H1 (cell line): ENCODE measurements around the gene PLA2G2E. TPM values are rescaled to one million over a fixed set of nuclear protein-coding genes. Genes with fewer than 3 reads are reported as not detected.

ENCODE experiments used
- CTCF ChIA-PET: fragments of 300-600 bp; sonication (Branson Sonifier 250); formaldehyde crosslinking; loops from one replicate; lab custom pipeline; 2021; ENCODE audit not compliant: partially characterized antibody; lab: Charles Lee
- POLR2A ChIA-PET: fragments of 300-600 bp; sonication (Branson Sonifier 250); formaldehyde crosslinking; loops from one replicate; lab custom pipeline; 2021; ENCODE audit warnings: inconsistent platforms; ENCODE audit not compliant: partially characterized antibody; lab: Charles Lee
- DNase-seq, 2 experiments: peaks; one replicate each; pipeline versions ENCODE4 v3.0.0 to v3.0.0-alpha.2; 2010 to 2022; ENCODE audit warnings: low spot score in 2 of 2, low read depth in 1 of 2, mixed read lengths in 1 of 2
- FAIRE-seq: peaks from 2 replicates; lab custom pipeline; 2011; peaks lifted over from hg19 to GRCh38; lab: Jason Lieb, UNC
- H2AFZ ChIP-seq: 2 replicates; pipeline ENCODE4 v1.8.1; 2012; ENCODE audit warnings: low read length, inconsistent platforms
- H2AK5ac ChIP-seq: 2 replicates; pipeline ENCODE4 v1.6.1; 2013; ENCODE audit warnings: low read depth, low read length
- H2BK120ac ChIP-seq: replicated peaks from 2 replicates; pipeline ENCODE3; 2013; ENCODE audit warnings: low read depth, low read length, inconsistent platforms
- H2BK12ac ChIP-seq: 2 replicates; pipeline ENCODE4 v1.6.1; 2013; ENCODE audit warnings: low read depth, low read length
- H2BK15ac ChIP-seq: 2 replicates; pipeline ENCODE4 v1.6.1; 2013; ENCODE audit warnings: low read length
- H2BK20ac ChIP-seq: 2 replicates; pipeline ENCODE4 v1.6.1; 2013; ENCODE audit warnings: low read length
- H2BK5ac ChIP-seq: 2 replicates; pipeline ENCODE4 v1.6.1; 2013; ENCODE audit warnings: low read depth, low read length
- H3K14ac ChIP-seq: 2 replicates; pipeline ENCODE4 v1.6.1; 2013; ENCODE audit warnings: inconsistent platforms; ENCODE audit not compliant: insufficient read length
- H3K18ac ChIP-seq: 2 replicates; pipeline ENCODE4 v1.6.1; 2013; ENCODE audit warnings: low read length; ENCODE audit errors: extremely low read depth
- H3K23ac ChIP-seq: 2 replicates; pipeline ENCODE4 v1.6.1; 2013; ENCODE audit warnings: inconsistent platforms; ENCODE audit not compliant: insufficient read length
- H3K23me2 ChIP-seq: 2 replicates; pipeline ENCODE4 v1.6.1; 2013; ENCODE audit warnings: low read depth, low read length
- H3K27ac ChIP-seq: 2 replicates; pipeline ENCODE4 v1.6.1; 2011; ENCODE audit warnings: low read depth, low read length, inconsistent platforms
- H3K27me3 ChIP-seq, 4 experiments: replicated peaks in 1 of 4; 1 replicate in 1 of 4; 2 replicates in 3 of 4; pipeline versions ENCODE4 v1.6.1 to v1.8.1; 2011 to 2013; ENCODE audit warnings: low read length in 3 of 4, mild to moderate bottlenecking in 3 of 4, inconsistent platforms in 2 of 4, mixed read lengths in 2 of 4, moderate library complexity in 1 of 4; ENCODE audit not compliant: control insufficient read depth in 3 of 4, insufficient read depth in 3 of 4; ENCODE audit errors: extremely low read depth in 1 of 4
- H3K36me3 ChIP-seq, 4 experiments: 2 replicates each; pipeline versions ENCODE4 v1.6.1 to v1.8.1; 2011 to 2013; ENCODE audit warnings: mild to moderate bottlenecking in 4 of 4, low read length in 3 of 4, moderate library complexity in 2 of 4, control low read depth in 1 of 4, inconsistent platforms in 1 of 4; ENCODE audit not compliant: insufficient read depth in 4 of 4, control insufficient read depth in 2 of 4
- H3K4ac ChIP-seq: replicated peaks from 2 replicates; pipeline ENCODE3; 2013; ENCODE audit warnings: low read length, low read depth, mixed read lengths, inconsistent platforms; ENCODE audit not compliant: insufficient read length
- H3K4me1 ChIP-seq, 4 experiments: replicated peaks in 1 of 4; 1 replicate in 1 of 4; 2 replicates in 3 of 4; pipeline versions ENCODE4 v1.6.1 to v1.8.1; 2011 to 2013; ENCODE audit warnings: low read length in 3 of 4, inconsistent platforms in 2 of 4, mixed read lengths in 1 of 4; ENCODE audit not compliant: insufficient read depth in 4 of 4, control insufficient read depth in 3 of 4
- H3K4me2 ChIP-seq, 2 experiments: 2 replicates each; pipeline versions ENCODE4 v1.6.1 to v1.8.1; 2011 to 2013; ENCODE audit warnings: low read depth in 2 of 2, low read length in 2 of 2, control low read depth in 1 of 2, inconsistent platforms in 1 of 2, mild to moderate bottlenecking in 1 of 2; ENCODE audit not compliant: insufficient read depth in 1 of 2
- H3K4me3 ChIP-seq, 4 experiments: fragments of 200-600, 300-600 bp in 1 of 4; sonication (generic), shearing (Covaris generic), sonication (Bioruptor Twin) in 1 of 4; 2 replicates each; pipeline versions ENCODE4 v1.5.1 to v1.8.1; 2011 to 2016; ENCODE audit warnings: low read length in 4 of 4, low read depth in 3 of 4, control low read depth in 2 of 4, inconsistent platforms in 2 of 4, mild to moderate bottlenecking in 2 of 4, mixed read lengths in 1 of 4, moderate library complexity in 1 of 4; ENCODE audit not compliant: insufficient read depth in 2 of 4; ENCODE audit errors: extremely low read depth in 1 of 4
- H3K56ac ChIP-seq: replicated peaks from 2 replicates; pipeline ENCODE3; 2013; ENCODE audit warnings: low read depth, mild to moderate bottlenecking, mixed read lengths, low read length, inconsistent platforms; ENCODE audit not compliant: insufficient read length
- H3K79me1 ChIP-seq: 2 replicates; pipeline ENCODE4 v1.6.1; 2013; ENCODE audit warnings: low read depth, low read length, control low read depth
- H3K79me2 ChIP-seq, 2 experiments: 2 replicates each; pipeline versions ENCODE4 v1.6.1 to v1.8.1; 2012 to 2013; ENCODE audit warnings: low read length in 2 of 2, mild to moderate bottlenecking in 2 of 2, inconsistent platforms in 1 of 2; ENCODE audit not compliant: insufficient read depth in 2 of 2, control insufficient read depth in 1 of 2
- H3K9ac ChIP-seq, 4 experiments: replicated peaks in 1 of 4; 1 replicate in 1 of 4; 2 replicates in 3 of 4; pipeline versions ENCODE4 v1.6.1 to v1.8.1; 2011 to 2013; ENCODE audit warnings: low read depth in 3 of 4, low read length in 3 of 4, control low read depth in 2 of 4, mild to moderate bottlenecking in 2 of 4, moderate library complexity in 2 of 4, inconsistent platforms in 1 of 4; ENCODE audit errors: extremely low read depth in 1 of 4
- H3K9me3 ChIP-seq, 2 experiments: 2 replicates each; pipeline versions ENCODE4 v1.6.1 to v1.8.1; 2012 to 2013; ENCODE audit warnings: mild to moderate bottlenecking in 2 of 2, moderate library complexity in 2 of 2, control low read depth in 1 of 2, inconsistent platforms in 1 of 2, low read depth in 1 of 2, low read length in 1 of 2, mixed read lengths in 1 of 2; ENCODE audit not compliant: insufficient read depth in 2 of 2
- H4K20me1 ChIP-seq, 2 experiments: replicated peaks in 1 of 2; 2 replicates each; pipeline versions ENCODE3 to v1.8.1; 2011 to 2013; ENCODE audit warnings: inconsistent platforms in 2 of 2, low read length in 2 of 2, mild to moderate bottlenecking in 1 of 2; ENCODE audit not compliant: insufficient read depth in 2 of 2, control insufficient read depth in 1 of 2
- H4K5ac ChIP-seq: 2 replicates; pipeline ENCODE4 v1.6.1; 2013; ENCODE audit warnings: low read length, low read depth, mixed read lengths, inconsistent platforms; ENCODE audit not compliant: insufficient read length
- H4K8ac ChIP-seq: 2 replicates; pipeline ENCODE4 v1.8.0; 2013; ENCODE audit warnings: mild to moderate bottlenecking, moderate library complexity, low read length, inconsistent platforms; ENCODE audit not compliant: insufficient read depth; ENCODE audit errors: extremely low read depth
- H4K91ac ChIP-seq: replicated peaks from 2 replicates; pipeline ENCODE3; 2013; ENCODE audit warnings: low read length, mixed read lengths, inconsistent platforms; ENCODE audit not compliant: insufficient read length
- CTCF ChIP-seq, 3 experiments: IDR thresholded peaks; 1 replicate in 2 of 3; 2 replicates in 1 of 3; pipeline versions ENCODE4 v1.5.1 to v1.6.1; 2011; ENCODE audit warnings: low read length in 3 of 3, mild to moderate bottlenecking in 3 of 3, inconsistent platforms in 2 of 3, low read depth in 1 of 3, moderate library complexity in 1 of 3; ENCODE audit not compliant: insufficient read depth in 1 of 3; ENCODE audit errors: control extremely low read depth in 1 of 3
- FOSL1 ChIP-seq: IDR thresholded peaks from 2 replicates; pipeline ENCODE4 v1.6.1; 2011; ENCODE audit warnings: mild to moderate bottlenecking, low read depth, low read length, moderate library complexity; ENCODE audit not compliant: insufficient read depth
- GTF2F1 ChIP-seq: IDR thresholded peaks from 2 replicates; pipeline ENCODE4 v1.6.1; 2012; ENCODE audit warnings: low read depth, low read length, improper control_type of control experiment, borderline replicate concordance
- JUN ChIP-seq: IDR thresholded peaks from 2 replicates; pipeline ENCODE4 v1.6.1; 2011; ENCODE audit warnings: low read depth, mild to moderate bottlenecking, improper control_type of control experiment, low read length
- KDM1A ChIP-seq: fragments of 200-600, 300-600 bp; sonication (generic); IDR thresholded peaks from 2 replicates; pipeline ENCODE4 v1.7.1; 2016; ENCODE audit warnings: mild to moderate bottlenecking, low read length, borderline replicate concordance
- KDM4A ChIP-seq: IDR thresholded peaks from one replicate; pipeline ENCODE4 v1.7.1; 2012; ENCODE audit warnings: low read depth, mild to moderate bottlenecking, moderate library complexity, low read length, inconsistent platforms; ENCODE audit not compliant: severe bottlenecking
- PHF8 ChIP-seq: fragments of 200-600 bp; sonication (generic); conservative IDR thresholded peaks from 2 replicates; pipeline ENCODE4 v1.7.1; 2012; ENCODE audit warnings: low read depth, mild to moderate bottlenecking, inconsistent platforms, low read length, moderate library complexity
- SP1 ChIP-seq: IDR thresholded peaks from 2 replicates; pipeline ENCODE4 v1.6.1; 2011; ENCODE audit warnings: low read depth, low read length
- TCF12 ChIP-seq: IDR thresholded peaks from 2 replicates; pipeline ENCODE4 v1.6.1; 2011; ENCODE audit warnings: low read depth, mild to moderate bottlenecking, low read length
- USF2 ChIP-seq: IDR thresholded peaks from 2 replicates; pipeline ENCODE4 v1.6.1; 2011; ENCODE audit warnings: low read length, improper control_type of control experiment
- WGBS, 2 experiments: shearing (Covaris generic) in 1 of 2; methylation state at CpG; one replicate each; pipeline versions ENCODE4 v1.1.6 to v1.1.7; 2013 to 2015; ENCODE audit warnings: low lambda C conversion rate in 2 of 2, mixed read lengths in 2 of 2, inconsistent platforms in 1 of 2, low coverage in 1 of 2, missing lambda C conversion rate in 1 of 2; ENCODE audit not compliant: insufficient replicate concordance in 2 of 2, insufficient coverage in 1 of 2, insufficient read length in 1 of 2; ENCODE audit errors: extremely low coverage in 1 of 2, missing lambda C conversion rate in 1 of 2; 5-methylcytosine and 5-hydroxymethylcytosine counted together
- polyA plus RNA-seq, 7 experiments: library from polyadenylated mRNA; depleted of rRNA in 3 of 7; stranded (reverse) in 5 of 7; unstranded in 2 of 7; fragments of >200 nt in 5 of 7; fragments of 200-250 nt in 2 of 7; gene quantifications; 1 replicate in 5 of 7; 2 replicates in 1 of 7; 4 replicates in 1 of 7; pipeline versions ENCODE4 v1.2.1 to v1.2.3, GENCODE V29; 2011 to 2013; ENCODE audit warnings: missing spikeins in 2 of 7, mixed read lengths in 2 of 7
- total RNA-seq: library from RNA; stranded (reverse); fragmentation: NEBNext Ultra II Directional; extraction: Animal tissue kit (Norgen Biotek cat#: 25700); gene quantifications from 2 replicates; pipeline ENCODE4 v1.2.1, GENCODE V29; 2021

Gene PLA2G2E
- total and polyA plus RNA-seq, 2 of the 8 experiments (the other 6 are each of a cell fraction or from before 2014, with no cell fraction given), result not detected

DNA sequence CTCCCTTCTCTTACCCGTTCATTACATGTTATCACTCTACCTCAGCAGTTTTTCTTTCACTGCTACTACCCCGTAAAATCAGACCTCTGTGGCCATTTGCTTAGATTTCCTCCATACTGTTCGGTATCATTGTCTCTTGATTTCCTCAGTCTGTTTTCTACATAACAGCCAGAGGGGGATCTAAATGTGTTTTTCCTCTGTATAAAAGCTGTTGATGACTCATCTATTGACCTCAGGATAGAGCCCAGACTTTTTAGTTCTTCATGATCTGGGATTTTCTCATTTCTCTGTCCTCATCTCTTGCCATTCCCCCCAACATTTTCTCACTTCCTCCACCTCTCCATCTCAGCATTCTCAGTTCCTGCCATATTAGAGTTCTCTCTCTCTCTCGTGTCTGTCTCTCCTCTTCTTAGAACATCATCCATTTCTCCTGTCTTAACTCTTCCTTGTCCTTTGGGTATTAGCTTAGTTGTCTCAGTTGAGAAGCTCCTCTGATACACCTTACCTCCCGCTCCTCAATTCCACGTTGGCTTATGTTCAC lies 30.7 kb downstream of the PLA2G2E start:
- ChIA-PET POLR2A (no interaction called here), CTCF (no interaction called here)
- Histone ChIP-seq H3K18ac (no peak overlapping the region), H3K4me3 (no peak overlapping the region), H2BK20ac (no peak overlapping the region), H3K14ac (no peak overlapping the region), H3K79me2 (peaks cover 0 to 34% of the 10 kb centered on the region in 2 experiments; a peak in 2 of 4 replicates), H2AK5ac (no peak overlapping the region), H3K36me3 (peaks cover 8 to 62% (median 39%) of the 10 kb centered on the region in 4 experiments; a peak in 7 of 8 replicates), H3K23ac (no peak overlapping the region), H3K4ac (no peak overlapping the region), H3K9me3 (no peaks in the 10 kb centered on the region), H2AFZ (no peak overlapping the region), H2BK15ac (no peak overlapping the region), H3K56ac (no peak overlapping the region), H2BK5ac (no peak overlapping the region), H2BK120ac (no peak overlapping the region), H3K4me1 (peaks cover 0 to 3% (median 0%) of the 10 kb centered on the region in 4 experiments; a peak in 1 of 7 replicates), H4K20me1 (peaks cover 2 to 13% of the 10 kb centered on the region in 2 experiments), H2BK12ac (no peak overlapping the region), H3K23me2 (no peaks in the 10 kb centered on the region), H3K9ac (no peak overlapping the region), H3K4me2 (no peak overlapping the region), H4K91ac (no peak overlapping the region), H3K27ac (no peak overlapping the region), H3K27me3 (no peaks in the 10 kb centered on the region), H4K8ac (no peak overlapping the region), H4K5ac (no peak overlapping the region), H3K79me1 (peaks cover 3% of the 10 kb centered on the region; the same call in 1 of the 2 replicates)
- DNase-seq (no peak), FAIRE-seq (no peak)
- 97% methylated on average over 6 of the region's 6 CpGs; no CpG with 5 or more reads in 1 of the 2 experiments for WGBS, 2 experiments
- TF ChIP-seq PHF8 (no peak), FOSL1 (no peak), SP1 (no peak), KDM1A (no peak), KDM4A (no peak), USF2 (no peak), TCF12 (no peak), GTF2F1 (no peak), JUN (no peak), CTCF (IDR thresholded peaks at IDR 0.05; ENCODE audit: control extremely low read depth in 1 of 3, insufficient read depth in 1 of 3, low read depth in 1 of 3, low read length in 3 of 3) (no peak)
